ENCODE results near the gene VNN1.
"Not testable (repeated sequence)": the region's sequence is repeated elsewhere in the genome, so short reads cannot be mapped to it uniquely, and the experiment has no call there.

VNN1 gene

GRCh38 chr6:132719736-132720448, 6.0 kb upstream of the VNN1 start:
- no peak for DNase-seq (ENCODE audit: low spot score)

GRCh38 chr6:132715881-132716637, 2.2 kb upstream of the VNN1 start:
- DNase-seq (ENCODE audit: low spot score): no peak

DNA sequence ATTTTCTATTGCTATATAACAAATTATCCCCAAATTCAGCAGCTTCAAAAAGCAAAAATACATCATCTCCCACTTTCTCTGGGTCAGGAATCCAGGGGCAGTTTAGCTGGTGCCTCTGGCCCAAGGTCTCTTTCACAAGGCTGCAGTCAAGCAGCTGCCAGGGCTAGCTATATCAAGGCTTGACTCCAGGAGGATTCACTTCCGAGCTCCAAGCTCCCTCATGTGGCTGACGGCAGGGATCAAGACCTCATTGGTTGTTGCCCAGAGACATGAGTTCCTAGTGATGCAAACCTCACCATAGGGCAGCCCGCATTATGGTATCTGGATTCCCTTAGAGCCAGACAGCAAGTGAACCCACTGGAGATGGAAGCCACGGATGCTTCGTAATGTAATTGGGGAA, 1.3 kb upstream of the VNN1 start:
- DNase-seq (ENCODE audit: low spot score): peak; percentile 50

DNA sequence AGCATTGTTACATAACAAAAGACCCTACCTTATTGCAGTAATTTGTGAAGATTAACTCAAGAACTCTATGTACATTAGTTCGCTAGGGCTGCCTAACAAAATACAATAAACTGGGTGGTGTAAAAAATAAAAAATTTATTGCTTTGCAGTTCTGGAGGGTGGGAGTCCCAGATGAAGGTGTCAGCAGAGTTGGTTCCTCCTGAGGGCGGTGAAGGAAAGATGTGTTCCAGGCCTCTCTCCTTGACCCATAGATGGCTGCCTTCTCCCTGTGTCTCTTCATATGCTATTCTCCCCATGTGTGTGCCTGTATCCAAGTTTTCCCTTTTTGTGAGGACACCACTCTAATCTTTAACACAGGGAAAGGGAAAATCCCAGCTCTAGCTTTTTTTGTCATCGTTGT, 305 bp upstream of the VNN1 start:
- no peak for DNase-seq (ENCODE audit: low spot score)

- peak; percentile 52 for DNase-seq (ENCODE audit: low spot score)
Measured at GRCh38 chr6:132712366-132712765, 1.5 kb downstream of the VNN1 start.

- DNase-seq (ENCODE audit: low spot score): no peak
Measured at GRCh38 chr6:132708771-132709170, 5.1 kb downstream of the VNN1 start.

DNA sequence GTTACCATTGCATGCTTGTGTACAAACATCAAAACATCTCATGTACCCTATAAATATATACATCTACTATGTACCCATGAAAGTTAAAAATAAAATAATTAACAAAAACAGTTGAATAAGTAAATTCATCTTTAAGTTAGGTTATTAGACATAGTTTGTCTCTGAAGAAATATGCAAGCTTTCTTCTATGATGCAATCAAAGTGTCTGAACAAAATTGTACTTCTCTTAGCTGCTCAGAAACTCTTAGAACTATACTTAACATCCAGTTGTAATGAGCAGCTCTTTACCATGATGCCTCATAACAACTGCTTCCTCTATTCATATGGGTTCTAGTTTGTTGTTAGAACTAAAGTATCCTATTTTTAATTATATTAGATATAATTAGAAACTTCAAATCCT, 5.9 kb downstream of the VNN1 start:
- DNase-seq (ENCODE audit: low spot score): no peak

GRCh38 chr6:132706756-132707155, 7.1 kb downstream of the VNN1 start:
- not testable (repeated sequence) for DNase-seq (ENCODE audit: low spot score)

- DNase-seq (ENCODE audit: low spot score): no peak
Measured at GRCh38 chr6:132703936-132704335, 9.9 kb downstream of the VNN1 start.

GRCh38 chr6:132698608-132699007, 15.2 kb downstream of the VNN1 start:
- DNase-seq (ENCODE audit: low spot score): no peak

DNA sequence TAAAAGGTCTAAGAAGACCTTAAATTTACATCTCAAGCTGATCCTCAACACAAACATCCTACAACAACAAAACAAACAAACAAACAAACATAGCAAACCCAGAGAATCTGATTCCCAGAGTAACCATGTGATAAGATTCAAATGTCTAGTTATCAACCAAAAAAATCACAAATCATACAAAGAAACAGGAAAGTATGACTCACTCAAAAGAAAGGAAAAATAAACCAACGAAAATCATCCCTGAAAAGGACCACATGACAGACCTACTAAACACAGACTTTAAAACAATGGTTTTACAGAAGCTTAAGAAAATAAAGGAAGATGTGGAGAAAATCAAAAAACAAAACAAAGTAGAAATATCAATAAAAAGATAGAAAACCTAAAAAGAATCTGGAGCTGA, 18.1 kb downstream of the VNN1 start:
- no peak for DNase-seq (ENCODE audit: low spot score)

GRCh38 chr6:132693478-132693877, 20.4 kb downstream of the VNN1 start:
- peak; percentile 44 for DNase-seq (ENCODE audit: low spot score)

GRCh38 chr6:132690678-132691077, 23.2 kb downstream of the VNN1 start:
- no peak for DNase-seq (ENCODE audit: low spot score)

GRCh38 chr6:132687306-132687705, 26.5 kb downstream of the VNN1 start:
- peak; percentile 47 for DNase-seq (ENCODE audit: low spot score)

- DNase-seq (ENCODE audit: low spot score): no peak
Measured at GRCh38 chr6:132686531-132686930, 27.3 kb downstream of the VNN1 start.

GRCh38 chr6:132685009-132685408, 28.8 kb downstream of the VNN1 start:
- DNase-seq (ENCODE audit: low spot score): no peak

DNA sequence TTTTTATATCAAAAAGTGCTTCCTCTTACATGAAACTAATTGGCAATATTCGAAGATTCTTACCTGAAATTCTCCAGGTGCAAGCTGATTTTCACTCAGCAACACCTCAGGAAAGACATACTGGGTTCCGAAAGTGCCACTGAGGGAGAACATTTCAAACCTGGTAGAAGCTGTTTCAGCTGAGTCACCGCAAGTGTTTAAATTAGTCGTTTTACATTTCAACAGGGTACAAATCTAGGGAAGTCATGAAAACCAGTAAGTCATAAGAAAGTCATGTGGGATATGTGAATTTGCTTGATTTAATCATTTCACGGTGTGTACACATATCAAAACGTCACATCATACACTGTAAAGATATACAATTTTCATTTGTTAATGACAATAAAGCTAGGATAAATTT, 29.6 kb downstream of the VNN1 start:
- DNase-seq (ENCODE audit: low spot score): no peak

GRCh38 chr6:132683543-132683942, 30.3 kb downstream of the VNN1 start:
- no peak for DNase-seq (ENCODE audit: low spot score)

GRCh38 chr6:132679094-132679493, 34.8 kb downstream of the VNN1 start:
- DNase-seq (ENCODE audit: low spot score): not testable (repeated sequence)

DNA sequence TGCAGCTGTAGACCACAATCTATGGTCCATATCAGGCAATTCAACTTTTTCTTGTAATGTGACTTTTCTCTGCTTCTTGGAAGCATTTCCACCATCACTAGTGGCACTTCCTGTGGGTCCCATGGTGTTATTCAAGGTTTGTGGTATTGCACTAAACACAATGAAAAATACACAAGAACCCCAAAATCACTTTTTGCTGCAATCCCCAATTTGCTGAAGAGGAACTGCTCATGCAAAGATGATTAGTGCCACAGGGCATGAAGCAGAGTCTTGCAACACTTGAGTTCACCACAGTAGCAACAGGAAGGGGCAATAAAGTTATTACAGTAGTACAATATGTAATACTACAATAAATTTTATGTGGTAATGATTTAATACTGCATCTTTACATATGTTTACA, 38.1 kb downstream of the VNN1 start:
- no peak for DNase-seq (ENCODE audit: low spot score)

GRCh38 chr6:132675002-132675401, 38.9 kb downstream of the VNN1 start:
- no peak for DNase-seq (ENCODE audit: low spot score)

GRCh38 chr6:132673376-132674094, 40.3 kb downstream of the VNN1 start:
- DNase-seq (ENCODE audit: low spot score): peak; percentile 9

- DNase-seq (ENCODE audit: low spot score): no peak
Measured at GRCh38 chr6:132671295-132671694, 42.6 kb downstream of the VNN1 start.

All from LoVo (cell line).